ENCODE data around the gene SNN.

SNN gene

GRCh38 chr16:11640987-11641817, 27.1 kb upstream of the SNN start:
- DNase-seq (ENCODE audit: insufficient read length, low spot score) = no peak

GRCh38 chr16:11642765-11643116, 25.5 kb upstream of the SNN start:
- FAIRE-seq (no peak), DNase-seq (ENCODE audit: insufficient read length, low spot score) (no peak)
- TF ChIP-seq CTCF (IDR thresholded peaks at IDR 0.05; ENCODE audit: insufficient read depth, missing control alignments) = no peak

More at GRCh38 chr16:11640987-11641817, 27.1 kb upstream of the SNN start:
- FAIRE-seq = no peak
- TF ChIP-seq CTCF (IDR thresholded peaks at IDR 0.05; ENCODE audit: insufficient read depth, missing control alignments) = peak; percentile 66

- TF ChIP-seq CTCF (IDR thresholded peaks at IDR 0.05; ENCODE audit: insufficient read depth, missing control alignments) = no peak
- DNase-seq (ENCODE audit: insufficient read length, low spot score) (no peak), FAIRE-seq (no peak)
Measured at GRCh38 chr16:11649276-11649675, 19.0 kb upstream of the SNN start.

- TF ChIP-seq CTCF (IDR thresholded peaks at IDR 0.05; ENCODE audit: insufficient read depth, missing control alignments) = no peak
- FAIRE-seq = no peak
- DNase-seq (ENCODE audit: insufficient read length, low spot score) = no peak
Measured at GRCh38 chr16:11650641-11651591, 17.3 kb upstream of the SNN start.

GRCh38 chr16:11651796-11652195, 16.5 kb upstream of the SNN start:
- TF ChIP-seq CTCF (IDR thresholded peaks at IDR 0.05; ENCODE audit: insufficient read depth, missing control alignments) = no peak
- DNase-seq (ENCODE audit: insufficient read length, low spot score) = no peak
- no peak for FAIRE-seq

- DNase-seq (ENCODE audit: insufficient read length, low spot score) = no peak
- no peak for FAIRE-seq
- TF ChIP-seq CTCF (IDR thresholded peaks at IDR 0.05; ENCODE audit: insufficient read depth, missing control alignments) = no peak
Measured at GRCh38 chr16:11655655-11656054, 12.6 kb upstream of the SNN start.
